IMR-90 (cell line): Measurements from ENCODE around the gene RAI2. TPM values are rescaled to one million over a fixed set of nuclear protein-coding genes. Genes with fewer than 3 reads are reported as not detected.

ENCODE experiments used
- ATAC-seq: fragments of 200-7000 bp; cut with Tn5 transposase; 2 replicates; pipeline ENCODE4 v1.9.1; 2020; ENCODE audit warnings: low read depth, mild to moderate bottlenecking, moderate library complexity
- BruUV-seq: library from RNA; stranded (reverse); fragments of 400-500 nt; replicated peaks from 2 replicates; lab custom pipeline; 2021; lab: Mats Ljungman, UMichigan
- CTCF ChIA-PET: fragments of 300-600 bp; formaldehyde crosslinking; extraction: SDS; loops from one replicate; lab custom pipeline; 2021; ENCODE audit warnings: antibody characterized with exemption; lab: Yijun Ruan, JAX
- POLR2A ChIA-PET: fragments of 300-600 bp; sonication (Branson Sonifier 250); formaldehyde crosslinking; loops from one replicate; lab custom pipeline; 2022; ENCODE audit warnings: antibody characterized with exemption; ENCODE audit not compliant: unreplicated experiment; lab: Charles Lee
- DNase-seq: peaks from one replicate; pipeline ENCODE4 v3.0.0; 2013
- H2AFZ ChIP-seq: replicated peaks from 2 replicates; pipeline ENCODE3; 2013; ENCODE audit warnings: low read length, mild to moderate bottlenecking; ENCODE audit not compliant: poor library complexity
- H2AK5ac ChIP-seq: 2 replicates; pipeline ENCODE4 v1.6.1; 2013; ENCODE audit warnings: low read depth, low read length, inconsistent platforms
- H2AK9ac ChIP-seq: replicated peaks from 2 replicates; pipeline ENCODE3; 2013; ENCODE audit warnings: mild to moderate bottlenecking, low read depth, low read length, moderate library complexity; ENCODE audit not compliant: poor library complexity
- H2BK120ac ChIP-seq: 2 replicates; pipeline ENCODE4 v1.6.1; 2013; ENCODE audit warnings: low read depth, low read length, inconsistent platforms
- H2BK15ac ChIP-seq: 3 replicates; pipeline ENCODE4 v1.6.1; 2013; ENCODE audit warnings: low read depth, low read length, inconsistent platforms
- H2BK20ac ChIP-seq: 2 replicates; pipeline ENCODE4 v1.6.1; 2013; ENCODE audit warnings: low read depth, mild to moderate bottlenecking, inconsistent platforms, low read length, moderate library complexity
- H2BK5ac ChIP-seq: 2 replicates; pipeline ENCODE4 v1.6.1; 2013; ENCODE audit warnings: mild to moderate bottlenecking, low read depth, low read length, inconsistent platforms; ENCODE audit not compliant: poor library complexity, severe bottlenecking
- H3K14ac ChIP-seq: replicated peaks from 2 replicates; pipeline ENCODE4 v1.6.1; 2013; ENCODE audit warnings: low read depth, low read length, inconsistent platforms
- H3K18ac ChIP-seq: 2 replicates; pipeline ENCODE4 v1.6.1; 2013; ENCODE audit warnings: low read depth, low read length, control low read depth
- H3K23ac ChIP-seq: 2 replicates; pipeline ENCODE4 v1.6.1; 2013; ENCODE audit warnings: low read depth, low read length, inconsistent platforms
- H3K27ac ChIP-seq: 2 replicates; pipeline ENCODE4 v1.5.1; 2013; ENCODE audit warnings: mild to moderate bottlenecking, control low read depth, low read length; ENCODE audit not compliant: insufficient read depth
- H3K27me3 ChIP-seq: 2 replicates; pipeline ENCODE4 v1.6.1; 2013; ENCODE audit warnings: low read length; ENCODE audit not compliant: control insufficient read depth, insufficient read depth
- H3K36me3 ChIP-seq: 2 replicates; pipeline ENCODE4 v1.6.1; 2013; ENCODE audit warnings: low read length, mixed read lengths; ENCODE audit not compliant: control insufficient read depth, insufficient read depth
- H3K4ac ChIP-seq: 2 replicates; pipeline ENCODE4 v1.6.1; 2013; ENCODE audit warnings: low read depth, low read length, inconsistent platforms
- H3K4me1 ChIP-seq: 2 replicates; pipeline ENCODE4 v1.6.1; 2013; ENCODE audit warnings: low read length, mixed read lengths; ENCODE audit not compliant: control insufficient read depth, insufficient read depth
- H3K4me2 ChIP-seq: 2 replicates; pipeline ENCODE4 v1.6.1; 2013; ENCODE audit warnings: low read depth, mild to moderate bottlenecking, control low read depth, low read length, moderate library complexity
- H3K4me3 ChIP-seq: 2 replicates; pipeline ENCODE4 v1.5.1; 2013; ENCODE audit warnings: low read depth, mild to moderate bottlenecking, control low read depth, low read length, moderate library complexity; ENCODE audit not compliant: insufficient read depth
- H3K56ac ChIP-seq: 2 replicates; pipeline ENCODE4 v1.6.1; 2013; ENCODE audit warnings: low read length, inconsistent platforms; ENCODE audit not compliant: insufficient read depth; ENCODE audit errors: extremely low read depth
- H3K79me1 ChIP-seq, 2 experiments: 2 replicates each; pipeline ENCODE4 v1.6.1; 2013; ENCODE audit warnings: low read length in 2 of 2, inconsistent platforms in 1 of 2, low read depth in 1 of 2
- H3K9ac ChIP-seq: 2 replicates; pipeline ENCODE4 v1.6.1; 2013; ENCODE audit warnings: low read depth, low read length, control low read depth
- H3K9me1 ChIP-seq: 2 replicates; pipeline ENCODE4 v1.6.1; 2013; ENCODE audit warnings: low read length, inconsistent platforms; ENCODE audit not compliant: insufficient read depth
- H3K9me3 ChIP-seq: 2 replicates; pipeline ENCODE4 v1.6.1; 2013; ENCODE audit warnings: low read length; ENCODE audit not compliant: control insufficient read depth, insufficient read depth
- H4K20me1 ChIP-seq: 2 replicates; pipeline ENCODE4 v1.6.1; 2013; ENCODE audit warnings: low read length, inconsistent platforms; ENCODE audit not compliant: insufficient read depth
- H4K5ac ChIP-seq: 2 replicates; pipeline ENCODE4 v1.6.1; 2013; ENCODE audit warnings: mild to moderate bottlenecking, low read depth, low read length, control low read depth
- H4K8ac ChIP-seq, 2 experiments: 2 replicates each; pipeline ENCODE4 v1.6.1; 2013; ENCODE audit warnings: low read depth in 2 of 2, low read length in 2 of 2, control low read depth in 1 of 2, inconsistent platforms in 1 of 2
- H4K91ac ChIP-seq: 2 replicates; pipeline ENCODE4 v1.6.1; 2013; ENCODE audit warnings: low read depth, low read length, inconsistent platforms; ENCODE audit not compliant: insufficient read depth
- CEBPB ChIP-seq: IDR thresholded peaks from 2 replicates; pipeline ENCODE4 v1.6.1; 2012; ENCODE audit warnings: low read depth, low read length, improper control_type of control experiment
- MAZ ChIP-seq: IDR thresholded peaks from 2 replicates; pipeline ENCODE4 v1.6.1; 2012; ENCODE audit warnings: low read depth, mild to moderate bottlenecking, low read length, improper control_type of control experiment, moderate library complexity, borderline replicate concordance
- POLR2A ChIP-seq: IDR thresholded peaks from 2 replicates; pipeline ENCODE4 v1.6.1; 2012; ENCODE audit warnings: mild to moderate bottlenecking, low read depth, low read length
- RAD21 ChIP-seq: IDR thresholded peaks from 2 replicates; pipeline ENCODE4 v1.6.1; 2012; ENCODE audit warnings: low read length, improper control_type of control experiment
- SMC3 ChIP-seq: fragments of 150-350 bp; IDR thresholded peaks from 2 replicates; pipeline ENCODE4 v1.6.1; 2016; ENCODE audit warnings: low read depth, mild to moderate bottlenecking, antibody characterized with exemption, low read length, moderate library complexity
- WGBS, 2 experiments: methylation state at CpG; one replicate each; pipeline versions ENCODE4 v1.1.5 to v1.1.7; 2013; ENCODE audit warnings: missing lambda C conversion rate in 2 of 2; ENCODE audit not compliant: insufficient read length in 1 of 2; ENCODE audit errors: extremely low coverage in 2 of 2; 5-methylcytosine and 5-hydroxymethylcytosine counted together
- dilution Hi-C: fragments of 300-500 bp; cut with HindIII; formaldehyde crosslinking; loops from one replicate; pipeline ENCODE4 v1.14.3; 2018; ENCODE audit warnings: low sequenced_read_pairs; ENCODE audit not compliant: unreplicated experiment
- in situ Hi-C: fragments of 300-500 bp; cut with MboI; formaldehyde crosslinking; loops from 3 replicates; pipeline ENCODE4 v1.14.3; 2019; ENCODE audit warnings: low sequenced_read_pairs, inconsistent platforms, mixed read lengths
- intact Hi-C: fragments of 100-400 bp; cut with micrococcal nuclease; formaldehyde crosslinking; loops from 2 replicates; pipeline ENCODE4 v1.10.0; 2022
- polyA plus RNA-seq, 3 experiments: library from polyadenylated mRNA; depleted of rRNA; stranded (reverse); fragments of >200 nt; gene quantifications; 2 replicates each; pipeline ENCODE4 v1.2.3, GENCODE V29; 2012; ENCODE audit warnings: low replicate concordance in 1 of 3
- total RNA-seq: library from RNA; depleted of rRNA; stranded (reverse); fragments of >200 nt; gene quantifications from 2 replicates; pipeline ENCODE4 v1.2.3, GENCODE V29; 2012

Gene RAI2
- total and polyA plus RNA-seq, 2 of the 4 experiments (the other 2 are of a cell fraction) = 0.07 TPM; not detected in 1

- H2BK15ac ChIP-seq = no peak overlapping the region
- TF ChIP-seq SMC3 (no peak), POLR2A (no peak), RAD21 (no peak), CEBPB (no peak), MAZ (no peak)
- no peak overlapping the region for H3K4ac ChIP-seq
Measured at GRCh38 chrX:17773221-17773876, 87.7 kb downstream of the RAI2 start.

More at GRCh38 chrX:17773221-17773876, 87.7 kb downstream of the RAI2 start:
- no peaks in the 10 kb centered on the region for H3K9me1 ChIP-seq
- no peaks in the 10 kb centered on the region for H3K4me1 ChIP-seq
- H2BK20ac ChIP-seq = no peak overlapping the region
- no peak overlapping the region for H3K23ac ChIP-seq
- CTCF ChIA-PET = no interaction called here
- no peak overlapping the region for H2BK5ac ChIP-seq
- WGBS, 2 experiments = 70% methylated on average over 8 of the region's 8 CpGs; no CpG with 5 or more reads in 1 of the 2 experiments
- no peak overlapping the region for H2AFZ ChIP-seq
- no peak overlapping the region for H4K5ac ChIP-seq
- H3K36me3 ChIP-seq = no peaks in the 10 kb centered on the region
- no peak overlapping the region for H2AK5ac ChIP-seq
- DNase-seq (no peak), ATAC-seq (no peak)
- H3K27me3 ChIP-seq = peaks cover 6% of the 10 kb centered on the region
- H4K20me1 ChIP-seq = no peaks in the 10 kb centered on the region
- POLR2A ChIA-PET = no interaction called here
- no peak overlapping the region for H3K9ac ChIP-seq
- no peak overlapping the region for H4K8ac ChIP-seq
- in situ Hi-C loops (loop anchor here (25.0 kb wide), 1 partner anchor 589 kb away; the partner anchor contains the start of gene SCML2), dilution Hi-C loops (no loop called here), intact Hi-C loops (no loop called here)
- no peak overlapping the region for H3K56ac ChIP-seq
- no peaks in the 10 kb centered on the region for H3K79me1 ChIP-seq
- no TSS peak for BruUV-seq
- no peak overlapping the region for H2BK120ac ChIP-seq
- H3K18ac ChIP-seq = no peak overlapping the region
- no peaks in the 10 kb centered on the region for H3K9me3 ChIP-seq
- no peak overlapping the region for H3K14ac ChIP-seq
- no peak overlapping the region for H3K4me3 ChIP-seq
- H3K4me2 ChIP-seq = no peak overlapping the region
- H3K27ac ChIP-seq = no peak overlapping the region
- no peak overlapping the region for H4K91ac ChIP-seq
- no peak overlapping the region for H2AK9ac ChIP-seq
